ENCODE measurements around the gene TP53TG5.
A peak's percentile ranks its signal among the peaks of the same experiment; 100 is the strongest.

Gene TP53TG5

DNA sequence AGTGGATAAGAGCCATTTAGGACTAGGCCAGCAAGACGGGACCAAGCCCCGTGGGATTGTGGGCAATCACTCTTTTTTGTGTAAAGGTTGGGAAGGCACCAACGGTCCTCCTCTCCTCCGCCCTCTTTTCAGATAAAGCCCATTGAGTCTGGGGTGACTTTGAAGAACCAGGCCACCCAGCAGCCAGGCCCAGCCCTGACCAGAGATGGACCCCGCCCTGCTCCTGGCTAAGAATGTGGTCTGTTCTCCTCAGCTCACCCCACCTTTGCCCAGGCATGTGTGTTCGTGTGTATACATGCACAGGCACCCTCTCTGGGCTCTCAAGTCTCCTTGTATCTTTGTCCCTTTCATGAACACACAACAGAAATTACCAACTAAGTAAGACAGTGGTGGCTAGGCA, 39.0 kb downstream of the TP53TG5 start:
- Mint-ChIP-seq H3K36me3 (peaks cover 72% of the 10 kb centered on the region), H3K4me3 (no peak overlapping the region), H3K4me1 (peaks cover 26% of the 10 kb centered on the region), H3K9me3 (no peaks in the 10 kb centered on the region), H3K27ac (no peak overlapping the region)
- no peak for ATAC-seq
- DNase-seq (ENCODE audit: low spot score in 2 of 2) = no peak

DNA sequence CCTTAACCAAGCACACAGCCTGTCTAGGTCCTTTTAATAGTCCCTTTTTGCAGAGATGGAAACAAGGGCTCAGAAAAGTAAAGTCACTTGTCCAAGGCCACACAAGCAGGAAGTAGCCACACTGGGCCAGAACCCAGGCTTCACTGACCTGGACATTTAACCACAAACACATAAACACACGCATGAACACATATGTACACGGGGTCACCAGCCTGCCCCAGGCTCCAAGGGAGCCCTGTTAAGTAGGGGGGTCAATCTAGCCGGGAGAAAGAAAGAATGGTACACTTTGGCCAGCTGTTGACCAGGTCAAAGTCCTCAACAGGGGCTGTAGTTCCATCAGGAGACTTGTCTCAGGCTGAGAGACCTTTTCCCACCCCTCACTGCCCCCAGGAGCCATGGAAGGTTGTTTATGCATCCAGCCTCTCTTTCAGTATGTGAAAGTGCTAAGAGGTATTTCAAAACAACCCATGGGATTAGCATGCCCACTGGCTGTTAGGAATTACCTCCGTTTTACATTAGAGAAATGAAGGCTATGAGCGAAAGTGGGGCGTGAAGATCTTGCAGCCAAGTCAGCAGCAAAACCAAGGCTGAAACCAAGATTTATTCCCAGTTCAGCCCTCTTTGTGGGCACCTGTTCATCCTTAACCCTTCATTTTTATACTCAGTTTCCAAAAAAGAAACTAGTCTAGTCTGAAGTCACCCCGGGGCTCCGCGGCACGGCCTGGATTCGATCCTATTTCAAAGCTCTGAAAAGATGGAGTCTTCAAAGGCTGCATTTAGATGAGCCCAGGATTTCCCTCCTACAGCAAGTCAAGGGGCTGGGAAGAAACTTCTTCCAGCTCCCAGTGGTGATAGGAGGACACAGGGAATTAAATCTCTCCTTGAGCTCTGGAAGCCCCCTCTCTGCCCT, 39.7 kb downstream of the TP53TG5 start:
- DNase-seq (ENCODE audit: low spot score in 2 of 2) (no peak), ATAC-seq (no peak)
- H3K9me3 Mint-ChIP-seq = no peaks in the 10 kb centered on the region
- no peak overlapping the region for H3K4me3 Mint-ChIP-seq
- H3K36me3 Mint-ChIP-seq = peaks cover 79% of the 10 kb centered on the region
- H3K4me1 Mint-ChIP-seq = peaks cover 24% of the 10 kb centered on the region
- no peak overlapping the region for H3K27ac Mint-ChIP-seq

DNA sequence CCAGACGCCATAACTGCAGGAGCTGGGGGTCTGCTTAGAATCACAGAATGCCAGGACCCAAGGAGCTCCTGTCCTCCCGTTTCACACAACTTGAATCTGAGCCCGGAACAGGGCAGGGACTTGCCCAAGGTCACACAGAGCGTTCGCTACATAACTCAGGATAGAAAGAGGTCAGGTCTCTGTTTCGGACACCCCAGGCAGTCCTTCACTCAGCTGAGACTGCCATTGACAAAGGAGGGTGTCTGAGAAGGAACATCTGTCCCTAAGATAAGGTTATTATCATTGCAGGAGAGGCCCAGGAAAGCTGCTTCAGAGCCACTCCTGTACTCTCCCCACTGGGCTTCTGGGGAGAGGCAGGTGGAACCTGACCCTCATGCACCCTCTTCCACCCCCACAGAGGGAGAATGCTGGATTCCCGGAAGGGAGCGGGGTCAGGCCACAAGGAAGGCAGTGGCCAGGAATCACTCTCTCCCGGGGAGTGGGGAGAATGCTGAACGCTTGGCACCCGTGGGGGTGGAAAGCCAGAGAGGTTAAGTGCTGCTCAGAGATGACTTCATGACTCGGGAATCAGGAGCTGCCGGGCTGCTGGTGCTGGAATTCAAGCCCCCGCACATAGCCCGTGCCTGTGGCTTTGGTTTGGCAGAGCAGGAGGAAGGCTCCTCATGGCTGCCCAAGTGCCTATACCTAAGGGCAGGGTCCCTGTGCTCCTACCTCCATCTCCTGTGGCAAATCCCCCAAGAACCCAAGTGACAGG, 40.6 kb downstream of the TP53TG5 start:
- H3K4me3 Mint-ChIP-seq = no peak overlapping the region
- ATAC-seq (no peak), DNase-seq (ENCODE audit: low spot score in 2 of 2) (no peak)
- H3K27ac Mint-ChIP-seq = peak overlapping the region; percentile 55
- H3K9me3 Mint-ChIP-seq = no peaks in the 10 kb centered on the region
- peaks cover 24% of the 10 kb centered on the region for H3K4me1 Mint-ChIP-seq
- peaks cover 88% of the 10 kb centered on the region for H3K36me3 Mint-ChIP-seq

DNA sequence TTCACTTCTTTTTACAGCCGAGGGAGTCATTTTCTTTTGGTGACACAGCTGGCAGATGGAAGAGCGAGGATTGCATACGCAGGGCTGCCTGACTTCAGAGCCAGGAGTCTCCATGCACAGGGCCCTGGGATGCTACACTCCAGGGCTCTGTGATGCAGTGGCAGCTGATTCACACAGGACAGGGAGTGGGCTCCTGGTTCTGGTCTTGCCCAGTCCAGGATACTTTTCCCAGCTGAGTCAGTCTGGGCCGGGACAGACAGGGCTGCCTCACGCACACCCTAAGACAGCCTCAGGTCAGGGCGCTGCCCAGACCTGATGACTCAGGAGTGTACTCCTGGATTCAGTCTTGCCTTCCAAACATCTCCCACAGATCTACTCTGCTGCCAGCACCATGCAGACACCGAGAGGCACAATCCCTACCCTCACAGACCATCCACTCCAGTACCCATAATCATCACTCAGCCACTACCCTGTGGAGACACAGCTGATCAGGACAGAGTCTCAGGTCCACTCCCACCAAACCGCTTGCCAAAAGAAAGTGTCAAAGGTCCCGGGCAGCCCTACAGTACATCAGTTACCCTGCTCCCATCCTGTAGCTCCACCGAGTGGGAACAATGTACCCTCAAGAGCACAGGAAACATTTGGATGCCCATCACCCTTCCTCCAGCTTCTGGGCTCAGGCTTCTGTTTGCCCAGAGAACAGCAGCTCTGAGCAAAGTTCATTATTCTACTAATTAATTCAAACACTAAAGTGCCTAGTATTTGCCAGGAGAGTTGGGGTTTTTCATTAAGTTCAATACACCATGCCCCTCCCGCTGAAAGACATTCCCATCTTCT, 41.4 kb downstream of the TP53TG5 start:
- Mint-ChIP-seq H3K27ac (peak overlapping the region; percentile 55), H3K4me1 (peaks cover 24% of the 10 kb centered on the region), H3K9me3 (no peaks in the 10 kb centered on the region), H3K4me3 (no peak overlapping the region), H3K36me3 (peaks cover 90% of the 10 kb centered on the region)
- no peak for DNase-seq (ENCODE audit: low spot score in 2 of 2)
- ATAC-seq = no peak

DNA sequence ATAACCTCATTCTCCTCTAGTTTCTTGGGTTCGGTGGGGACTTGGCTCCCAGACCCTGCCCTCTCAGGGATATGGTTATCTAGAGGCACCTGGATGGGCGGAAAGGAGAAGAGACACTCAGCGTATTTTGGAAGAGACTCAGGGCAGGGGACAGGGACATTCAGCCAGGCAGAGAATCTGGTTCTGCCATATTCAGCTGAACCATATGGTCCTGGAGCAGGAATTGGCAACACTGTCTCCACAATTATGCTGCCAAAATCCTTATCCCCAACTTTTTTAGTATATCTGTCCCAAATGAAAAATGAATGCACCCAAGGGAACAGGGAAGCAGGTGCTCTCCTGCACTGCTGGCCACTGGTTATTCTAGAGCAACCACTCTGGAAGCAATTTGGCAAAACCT, 47.6 kb downstream of the TP53TG5 start:
- Mint-ChIP-seq H3K9me3 (no peaks in the 10 kb centered on the region), H3K4me1 (peaks cover 1% of the 10 kb centered on the region), H3K4me3 (no peak overlapping the region), H3K27ac (no peak overlapping the region), H3K36me3 (peaks cover 97% of the 10 kb centered on the region)
- ATAC-seq (no peak), DNase-seq (ENCODE audit: low spot score in 2 of 2) (no peak)

DNA sequence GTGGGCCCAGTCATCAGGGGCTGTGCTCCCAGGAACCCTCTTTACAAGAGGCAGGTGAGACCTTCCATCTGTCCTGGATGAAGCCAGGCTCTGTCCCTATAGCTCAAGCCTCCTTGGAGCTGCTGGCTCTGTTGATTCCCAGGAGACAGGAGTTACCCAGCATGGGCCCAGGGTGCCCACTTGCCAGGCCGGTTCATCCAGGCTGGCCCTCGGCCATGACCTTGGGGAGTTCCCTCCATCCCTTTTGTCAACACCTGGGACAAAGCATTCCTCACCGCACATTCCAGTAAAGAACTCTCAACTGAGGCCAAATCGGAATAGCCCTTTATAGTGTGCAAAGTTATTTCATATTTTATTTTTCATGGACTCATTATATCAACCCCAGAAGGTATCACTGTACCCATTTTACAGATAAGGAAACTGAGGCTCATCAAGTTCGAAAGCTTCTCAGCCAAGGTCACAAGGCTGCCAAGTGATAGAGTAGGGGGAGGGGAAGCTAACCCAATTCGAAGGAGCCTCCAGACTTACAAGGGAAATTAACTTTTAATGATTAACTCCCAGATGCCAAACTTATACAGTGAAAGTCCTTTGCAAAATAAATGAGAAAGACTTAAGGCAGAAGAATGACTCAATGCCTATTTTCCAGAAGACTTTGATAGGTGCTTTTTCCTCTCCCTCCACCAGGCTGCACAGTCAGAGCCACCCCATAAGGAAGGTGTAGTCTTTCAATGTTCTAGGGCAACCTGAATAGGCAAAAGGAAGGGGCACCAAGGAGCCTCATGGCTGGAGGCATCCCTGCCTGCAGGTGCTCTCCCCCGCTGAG, 48.4 kb downstream of the TP53TG5 start:
- DNase-seq (ENCODE audit: low spot score in 2 of 2) = no peak
- no peak overlapping the region for H3K27ac Mint-ChIP-seq
- peaks cover 96% of the 10 kb centered on the region for H3K36me3 Mint-ChIP-seq
- no peaks in the 10 kb centered on the region for H3K9me3 Mint-ChIP-seq
- no peak overlapping the region for H3K4me3 Mint-ChIP-seq
- no peak for ATAC-seq
- H3K4me1 Mint-ChIP-seq = no peaks in the 10 kb centered on the region

DNA sequence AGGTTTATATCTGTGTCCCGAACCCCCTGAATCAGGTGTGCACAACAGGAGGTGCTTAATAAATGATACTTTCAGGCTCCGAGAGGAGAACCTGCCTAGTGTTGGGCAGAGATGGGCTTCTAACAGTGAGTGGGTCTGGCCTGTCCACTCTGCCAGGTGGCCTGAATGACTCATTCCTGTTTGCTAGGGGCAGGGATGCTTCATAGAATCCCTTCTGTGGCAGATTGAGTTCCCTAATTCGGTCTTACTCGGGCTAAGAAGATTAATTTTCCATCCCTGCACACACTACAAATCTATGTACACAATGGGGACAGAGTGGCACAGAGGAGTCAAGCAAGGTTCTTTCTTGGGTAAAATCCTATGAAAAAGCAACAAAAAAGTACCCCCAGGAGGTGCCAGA, 49.7 kb downstream of the TP53TG5 start:
- DNase-seq (ENCODE audit: low spot score in 2 of 2) = no peak
- H3K9me3 Mint-ChIP-seq = no peaks in the 10 kb centered on the region
- no peak for ATAC-seq

DNA sequence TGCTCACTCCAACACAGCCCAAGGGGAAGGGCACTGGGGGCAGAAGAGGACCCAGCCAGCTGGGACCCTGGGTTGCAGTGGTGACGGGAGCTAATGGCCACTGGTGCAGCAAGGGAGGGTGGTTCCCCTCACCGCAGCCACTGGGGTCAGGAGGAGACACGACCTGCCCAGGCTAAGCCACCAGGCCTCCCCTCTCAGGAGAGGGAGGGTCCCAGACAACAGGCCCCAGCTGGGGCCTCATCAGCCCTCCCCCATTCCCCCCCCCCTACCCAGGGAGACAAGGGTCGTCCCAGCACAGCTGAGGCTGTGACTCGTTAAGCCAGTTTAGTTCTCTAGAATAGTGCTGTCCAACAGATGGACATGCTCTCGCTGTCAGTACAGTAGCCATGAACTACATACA, 52.8 kb downstream of the TP53TG5 start:
- ATAC-seq (no peak), DNase-seq (ENCODE audit: low spot score in 2 of 2) (no peak)
- peaks cover 53% of the 10 kb centered on the region for H3K36me3 Mint-ChIP-seq
- no peaks in the 10 kb centered on the region for H3K9me3 Mint-ChIP-seq
- H3K4me1 Mint-ChIP-seq = peaks cover 8% of the 10 kb centered on the region
- no peak overlapping the region for H3K27ac Mint-ChIP-seq
- H3K4me3 Mint-ChIP-seq = no peak overlapping the region

More for the DNA sequence above, 49.7 kb downstream of the TP53TG5 start:
- H3K27ac Mint-ChIP-seq = no peak overlapping the region
- H3K4me3 Mint-ChIP-seq = no peak overlapping the region
- H3K36me3 Mint-ChIP-seq = peaks cover 84% of the 10 kb centered on the region
- H3K4me1 Mint-ChIP-seq = no peaks in the 10 kb centered on the region

DNA sequence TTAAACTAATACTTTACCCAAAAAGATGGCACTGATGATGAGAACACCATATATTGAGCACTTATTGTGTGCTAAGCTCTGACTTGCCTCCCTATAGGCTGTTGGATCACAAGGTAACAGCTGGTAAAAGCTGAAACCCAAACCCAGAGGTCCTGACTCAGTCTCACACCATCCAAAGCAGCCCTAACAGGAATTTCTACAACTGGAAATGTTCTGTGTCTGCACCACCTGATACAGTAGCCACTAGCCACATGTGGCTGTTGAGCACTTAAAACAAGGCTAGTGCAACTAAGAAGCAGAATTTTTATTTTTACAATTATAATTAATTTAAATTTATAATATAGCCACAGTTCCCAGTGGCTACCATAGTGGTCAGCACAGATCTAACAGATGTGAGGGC, 54.4 kb downstream of the TP53TG5 start:
- Mint-ChIP-seq H3K9me3 (no peaks in the 10 kb centered on the region), H3K4me1 (peaks cover 17% of the 10 kb centered on the region), H3K36me3 (peaks cover 40% of the 10 kb centered on the region), H3K27ac (no peak overlapping the region), H3K4me3 (no peak overlapping the region)
- ATAC-seq (no peak), DNase-seq (ENCODE audit: low spot score in 2 of 2) (no peak)

DNA sequence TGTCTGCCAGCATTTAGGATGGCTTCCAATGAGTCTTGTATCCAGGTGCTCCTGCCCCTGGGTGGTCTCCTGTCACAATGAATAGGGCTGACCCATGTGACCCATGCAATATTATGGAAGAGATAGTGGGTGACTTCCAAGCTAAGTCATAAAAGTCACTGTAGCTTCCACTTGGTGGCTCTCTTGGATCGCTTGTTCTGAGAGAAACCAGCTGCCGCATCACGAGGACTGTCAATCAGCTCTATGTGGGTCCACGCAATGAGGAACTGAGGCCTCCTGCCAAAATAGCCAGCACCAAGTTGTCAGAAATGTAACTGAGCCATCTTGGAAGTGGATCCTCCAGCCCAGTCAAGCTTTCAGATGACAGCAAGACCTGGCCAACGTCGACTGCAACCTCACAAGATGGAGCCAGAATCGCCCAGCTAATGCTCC, 55.2 kb downstream of the TP53TG5 start:
- Mint-ChIP-seq H3K4me3 (no peak overlapping the region), H3K9me3 (no peaks in the 10 kb centered on the region), H3K4me1 (peaks cover 24% of the 10 kb centered on the region), H3K27ac (no peak overlapping the region), H3K36me3 (peaks cover 32% of the 10 kb centered on the region)
- no peak for DNase-seq (ENCODE audit: low spot score in 2 of 2)
- no peak for ATAC-seq
